ENCODE data around the gene ANO2.

Gene ANO2

DNA sequence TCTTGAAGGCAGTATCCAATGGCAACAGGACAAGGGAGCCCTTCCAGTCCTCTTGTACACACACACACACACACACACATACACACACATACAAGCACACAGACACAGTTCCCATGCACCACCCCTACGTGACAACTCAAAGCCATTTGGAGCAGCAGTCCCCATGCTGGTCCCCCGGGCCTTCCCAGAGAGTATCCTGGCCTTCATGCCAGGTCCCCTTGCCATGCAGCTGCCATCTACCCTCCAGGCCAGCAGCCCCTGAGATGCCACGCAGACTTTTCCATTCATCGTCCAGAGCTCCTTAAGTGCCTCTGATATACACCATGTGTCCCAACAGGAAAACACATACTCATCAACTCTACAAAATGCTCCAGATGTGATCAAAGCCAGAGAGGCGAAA lies 159.5 kb downstream of the ANO2 start:
- H3K4me3 ChIP-seq (ENCODE audit: control insufficient read depth, low read depth, low read length) = no peak overlapping the region
- TF ChIP-seq, protein P1, sequence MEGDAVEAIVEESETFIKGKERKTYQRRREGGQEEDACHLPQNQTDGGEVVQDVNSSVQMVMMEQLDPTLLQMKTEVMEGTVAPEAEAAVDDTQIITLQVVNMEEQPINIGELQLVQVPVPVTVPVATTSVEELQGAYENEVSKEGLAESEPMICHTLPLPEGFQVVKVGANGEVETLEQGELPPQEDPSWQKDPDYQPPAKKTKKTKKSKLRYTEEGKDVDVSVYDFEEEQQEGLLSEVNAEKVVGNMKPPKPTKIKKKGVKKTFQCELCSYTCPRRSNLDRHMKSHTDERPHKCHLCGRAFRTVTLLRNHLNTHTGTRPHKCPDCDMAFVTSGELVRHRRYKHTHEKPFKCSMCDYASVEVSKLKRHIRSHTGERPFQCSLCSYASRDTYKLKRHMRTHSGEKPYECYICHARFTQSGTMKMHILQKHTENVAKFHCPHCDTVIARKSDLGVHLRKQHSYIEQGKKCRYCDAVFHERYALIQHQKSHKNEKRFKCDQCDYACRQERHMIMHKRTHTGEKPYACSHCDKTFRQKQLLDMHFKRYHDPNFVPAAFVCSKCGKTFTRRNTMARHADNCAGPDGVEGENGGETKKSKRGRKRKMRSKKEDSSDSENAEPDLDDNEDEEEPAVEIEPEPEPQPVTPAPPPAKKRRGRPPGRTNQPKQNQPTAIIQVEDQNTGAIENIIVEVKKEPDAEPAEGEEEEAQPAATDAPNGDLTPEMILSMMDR (IDR thresholded peaks at IDR 0.05; ENCODE audit: control insufficient read depth, insufficient read depth, low read depth, low read length, missing control alignments) = no peak
- no peak for DNase-seq (ENCODE audit: low read depth)

DNA sequence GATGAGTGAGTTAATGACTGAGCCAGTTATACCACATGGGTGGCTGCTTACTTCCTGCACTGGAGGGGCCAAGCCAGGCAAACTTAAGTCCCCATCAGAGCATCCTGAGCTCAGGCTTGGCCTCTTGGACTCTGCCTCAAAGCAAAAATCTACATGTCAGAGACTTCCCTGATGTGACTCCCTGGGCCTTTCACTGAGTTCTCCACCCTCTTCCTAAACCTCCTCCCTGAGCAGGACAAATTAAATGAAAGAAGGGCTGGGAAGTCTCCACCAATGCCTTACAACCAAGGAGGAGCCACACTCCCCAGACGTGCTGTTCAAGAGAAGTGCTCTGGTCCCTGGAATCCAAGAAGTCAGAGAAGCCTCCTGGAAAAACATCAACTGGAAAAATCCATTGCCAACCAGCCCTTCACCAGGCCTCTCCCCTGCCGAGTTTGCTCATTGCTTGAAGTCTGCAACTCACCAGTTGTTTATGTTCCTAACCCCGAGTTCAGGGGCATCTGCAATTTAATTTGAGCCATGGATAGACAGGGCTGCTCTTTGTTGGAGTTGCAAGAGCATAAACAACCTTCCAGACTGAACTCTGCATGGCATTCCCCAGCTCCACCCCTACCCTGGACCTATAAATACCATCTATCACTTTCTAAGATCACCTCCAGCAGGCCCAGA lies 160.5 kb downstream of the ANO2 start:
- no peak overlapping the region for H3K4me3 ChIP-seq (ENCODE audit: control insufficient read depth, low read depth, low read length)
- DNase-seq (ENCODE audit: low read depth) = no peak
- TF ChIP-seq, protein P1 (IDR thresholded peaks at IDR 0.05; ENCODE audit: control insufficient read depth, insufficient read depth, low read depth, low read length, missing control alignments) = no peak

DNA sequence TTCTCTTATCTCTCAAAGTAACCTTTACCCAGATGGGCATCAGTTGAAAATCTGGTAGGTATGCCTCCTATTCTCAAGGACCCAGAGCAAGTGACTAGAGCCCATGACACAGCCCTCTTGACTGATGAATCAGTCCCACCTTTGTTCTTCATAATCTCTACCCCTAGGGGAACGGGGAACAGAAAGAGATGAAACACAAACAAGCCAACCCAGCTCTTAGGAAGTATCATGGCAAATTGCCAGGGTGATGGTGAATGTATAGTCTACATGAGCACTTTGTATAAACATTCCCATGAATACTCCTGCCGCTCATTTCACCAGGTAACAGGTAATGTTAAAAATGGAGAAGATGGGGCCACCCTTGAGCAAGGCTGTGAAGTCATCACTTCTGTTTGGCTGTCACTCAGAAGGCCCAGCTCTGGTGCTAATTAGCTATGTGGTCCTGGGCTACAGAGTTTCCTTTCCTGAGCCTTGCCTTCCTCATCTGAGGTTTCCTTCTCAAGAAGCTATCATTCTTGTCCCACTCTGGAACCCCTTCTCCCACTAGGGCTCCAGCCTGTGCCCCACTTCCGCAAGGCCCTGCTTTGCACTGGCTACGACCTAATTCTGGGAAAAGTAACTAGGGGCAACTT lies 161.7 kb downstream of the ANO2 start:
- no peak for DNase-seq (ENCODE audit: low read depth)
- TF ChIP-seq, protein P1 (IDR thresholded peaks at IDR 0.05; ENCODE audit: control insufficient read depth, insufficient read depth, low read depth, low read length, missing control alignments) = no peak
- no peak overlapping the region for H3K4me3 ChIP-seq (ENCODE audit: control insufficient read depth, low read depth, low read length)

DNA sequence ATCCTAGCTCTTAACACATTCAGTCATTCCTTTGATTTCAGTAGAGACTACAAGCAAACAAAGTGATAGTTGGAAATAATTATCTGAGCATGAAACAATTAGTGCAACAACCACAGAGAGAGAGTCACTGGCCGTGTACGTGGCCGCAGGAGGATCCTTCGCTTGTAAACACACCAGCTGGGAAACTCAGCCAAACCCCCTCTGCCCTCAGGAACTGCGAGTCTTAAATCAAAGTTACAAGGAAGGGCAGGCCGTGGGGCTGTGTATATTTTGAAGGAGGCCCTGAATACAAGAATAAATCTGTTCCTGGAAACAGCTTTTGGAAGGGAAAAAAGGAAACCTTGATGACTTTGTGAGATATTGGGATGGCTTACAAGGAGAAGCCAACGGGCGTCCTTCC lies 164.5 kb downstream of the ANO2 start:
- TF ChIP-seq, protein P1 (IDR thresholded peaks at IDR 0.05; ENCODE audit: control insufficient read depth, insufficient read depth, low read depth, low read length, missing control alignments) = no peak
- no peak overlapping the region for H3K4me3 ChIP-seq (ENCODE audit: control insufficient read depth, low read depth, low read length)
- no peak for DNase-seq (ENCODE audit: low read depth)

DNA sequence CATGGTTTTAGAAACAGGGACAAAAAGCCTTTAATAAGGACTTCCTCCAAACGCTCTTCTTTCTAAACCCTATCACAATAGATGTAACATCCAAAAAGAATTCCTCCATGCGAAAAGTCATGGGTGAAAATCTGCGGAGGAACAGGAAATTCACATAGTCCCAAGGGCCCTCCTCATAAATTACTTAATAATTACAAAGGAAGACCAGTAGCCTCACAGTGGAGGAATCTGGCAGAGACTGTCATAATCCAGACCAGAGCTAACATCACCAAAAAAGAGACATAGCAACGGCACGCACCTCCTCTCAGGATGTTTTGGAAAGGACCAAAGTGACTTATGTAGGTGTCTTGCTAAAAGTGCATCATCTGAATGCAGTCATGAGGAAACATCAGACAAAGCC lies 165.7 kb downstream of the ANO2 start:
- no peak for DNase-seq (ENCODE audit: low read depth)
- TF ChIP-seq, protein P1 (IDR thresholded peaks at IDR 0.05; ENCODE audit: control insufficient read depth, insufficient read depth, low read depth, low read length, missing control alignments) = no peak
- H3K4me3 ChIP-seq (ENCODE audit: control insufficient read depth, low read depth, low read length) = no peak overlapping the region

DNA sequence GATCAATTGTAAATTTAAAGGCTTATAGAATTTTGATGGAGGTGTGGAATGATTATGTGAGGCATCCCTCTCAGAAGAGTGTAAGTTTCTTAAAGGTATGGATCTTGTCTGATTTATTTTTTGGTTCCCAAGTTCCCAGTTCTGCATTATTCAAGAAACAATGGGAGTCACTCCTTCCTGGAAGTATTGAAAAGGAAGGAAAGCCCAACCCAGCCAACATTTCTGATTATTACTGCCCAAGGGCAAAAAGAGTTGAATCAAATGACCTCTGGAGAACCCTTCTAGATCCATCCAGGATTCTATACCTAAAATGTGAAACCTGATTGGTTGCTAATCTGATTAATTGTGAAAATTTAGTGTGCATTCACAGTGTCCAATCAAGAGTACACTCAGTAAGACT lies 166.2 kb downstream of the ANO2 start:
- no peak overlapping the region for H3K4me3 ChIP-seq (ENCODE audit: control insufficient read depth, low read depth, low read length)
- DNase-seq (ENCODE audit: low read depth) = no peak
- TF ChIP-seq, protein P1 (IDR thresholded peaks at IDR 0.05; ENCODE audit: control insufficient read depth, insufficient read depth, low read depth, low read length, missing control alignments) = no peak
